HG02981 (cell line): ENCODE results near the gene CLASP1.
"Not testable (repeated sequence)": the region's sequence is repeated elsewhere in the genome, so short reads cannot be mapped to it uniquely, and the experiment has no call there.

Experiments
- ATAC-seq: cut with Tn5 transposase; IDR thresholded peaks from one replicate; pipeline ENCODE4 v1.9.1; 2021; ENCODE audit warnings: mild to moderate bottlenecking, moderate library complexity; ENCODE audit not compliant: unreplicated experiment

CLASP1 gene

DNA sequence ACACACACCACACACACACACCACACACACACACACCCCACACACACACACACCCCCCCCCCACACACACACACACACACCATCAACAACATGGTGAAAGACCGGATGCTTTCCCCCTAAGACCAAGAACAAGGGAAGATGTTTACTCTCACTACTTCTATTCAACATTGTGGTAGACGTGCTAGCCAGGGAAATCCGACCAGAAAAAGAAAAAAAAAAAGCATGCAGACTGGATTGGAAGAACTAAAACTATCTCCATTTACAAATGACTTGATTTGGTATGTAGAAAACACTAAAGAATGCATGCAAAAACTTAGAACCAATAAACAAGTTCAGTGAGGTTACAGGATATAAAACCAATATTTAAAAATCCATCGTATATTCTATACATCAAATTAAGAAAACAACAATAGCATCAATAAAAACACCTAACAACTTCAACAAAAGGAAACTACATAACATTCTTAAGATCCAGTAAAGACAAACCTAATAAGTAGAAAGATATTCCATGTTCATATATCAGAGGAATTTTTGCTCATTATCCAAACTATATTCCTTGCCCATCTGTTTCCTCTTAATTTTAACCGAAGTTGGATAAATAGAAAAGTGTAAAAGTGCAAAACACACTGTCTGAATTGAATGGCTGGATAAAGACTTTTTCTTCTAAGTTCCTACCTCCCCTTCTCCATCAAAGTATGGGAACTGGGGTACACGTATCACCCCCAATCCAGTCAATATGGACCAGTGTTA lies 170.1 kb downstream of the CLASP1 start:
- no peak for ATAC-seq

- not testable (repeated sequence) for ATAC-seq
Measured at GRCh38 chr2:121478358-121478995, 170.8 kb downstream of the CLASP1 start.

DNA sequence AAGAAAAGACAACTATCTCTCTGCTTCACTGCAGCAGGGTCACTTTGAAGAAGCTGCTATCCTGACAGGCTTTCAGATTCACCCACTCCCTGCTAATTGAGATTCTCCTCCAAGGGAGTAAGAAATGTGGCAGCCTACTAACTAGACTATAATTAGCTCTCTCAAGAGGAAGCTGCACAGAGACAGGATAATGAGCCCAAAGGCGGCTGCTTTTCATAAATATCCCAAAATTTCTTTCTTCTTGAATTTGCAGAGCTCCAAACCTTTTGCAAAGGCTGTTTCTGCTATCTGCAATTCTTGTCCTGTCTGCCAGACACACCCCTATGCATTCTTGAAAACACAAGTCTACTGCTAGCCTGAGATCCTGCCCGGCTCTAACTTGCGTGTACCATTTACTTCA lies 172.6 kb downstream of the CLASP1 start:
- ATAC-seq = no peak

- ATAC-seq = no peak
Measured at GRCh38 chr2:121475811-121476571, 173.3 kb downstream of the CLASP1 start.

DNA sequence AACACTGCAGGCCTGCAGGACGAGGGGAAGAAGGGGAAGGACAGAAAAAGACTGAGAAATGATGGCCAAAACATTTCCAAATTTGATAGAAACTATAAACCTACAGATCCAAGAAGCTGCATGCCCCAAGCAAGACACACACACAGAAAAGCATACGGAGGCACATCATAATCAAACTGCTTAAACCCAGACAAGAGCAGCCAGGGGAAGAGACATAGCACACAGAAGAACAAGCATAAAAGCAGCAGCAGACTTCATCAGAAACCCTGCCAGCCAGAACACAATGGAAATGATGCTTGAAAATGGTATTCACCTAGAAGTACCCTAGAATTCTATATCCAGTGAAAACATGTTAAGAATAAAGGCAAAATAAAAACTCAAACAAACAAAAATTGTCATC lies 175.8 kb downstream of the CLASP1 start:
- ATAC-seq = no peak

- no peak for ATAC-seq
Measured at GRCh38 chr2:121472470-121472993, 176.7 kb downstream of the CLASP1 start.

GRCh38 chr2:121471532-121472469 lies 177.5 kb downstream of the CLASP1 start:
- no peak for ATAC-seq

- ATAC-seq = no peak
Measured at GRCh38 chr2:121470917-121471316, 178.3 kb downstream of the CLASP1 start.

DNA sequence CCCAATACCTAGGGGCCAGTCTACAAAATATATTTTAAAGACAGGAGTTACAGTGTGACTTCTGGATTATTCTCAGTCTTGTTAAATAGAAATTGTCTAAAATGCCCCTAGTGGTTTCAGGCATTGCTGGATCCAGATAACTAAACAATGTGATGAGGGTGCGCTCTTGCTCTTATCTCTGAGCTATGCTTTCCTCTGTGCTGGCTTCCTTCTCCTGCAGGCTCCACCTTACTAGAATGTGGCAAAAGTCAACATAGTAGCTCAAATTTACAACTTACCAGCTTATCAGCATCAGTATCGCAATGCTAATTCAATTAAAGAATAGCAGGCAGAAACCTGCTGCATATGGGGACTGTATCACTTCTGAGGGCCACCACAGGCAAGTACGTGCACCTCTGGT lies 179.9 kb downstream of the CLASP1 start:
- ATAC-seq = no peak

DNA sequence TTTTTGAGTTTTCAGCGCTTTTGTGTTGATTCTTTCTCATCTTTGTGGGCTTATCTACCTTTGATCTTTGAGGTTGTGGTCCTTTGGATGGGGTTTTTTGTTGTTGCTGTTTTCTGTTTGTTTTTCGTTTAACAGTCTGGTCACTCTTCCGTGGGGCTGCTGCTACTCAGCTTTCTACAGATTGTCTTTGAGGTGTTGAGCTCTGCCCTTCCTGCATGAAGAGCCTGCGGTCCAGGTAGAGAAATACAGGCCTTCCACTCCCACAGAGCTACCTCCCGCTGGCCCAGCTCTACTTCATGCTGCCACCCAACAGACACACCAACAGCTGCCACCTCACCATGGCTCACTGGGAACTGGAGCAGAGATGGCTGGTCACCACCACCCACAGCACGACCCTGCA lies 180.3 kb downstream of the CLASP1 start:
- no peak for ATAC-seq

DNA sequence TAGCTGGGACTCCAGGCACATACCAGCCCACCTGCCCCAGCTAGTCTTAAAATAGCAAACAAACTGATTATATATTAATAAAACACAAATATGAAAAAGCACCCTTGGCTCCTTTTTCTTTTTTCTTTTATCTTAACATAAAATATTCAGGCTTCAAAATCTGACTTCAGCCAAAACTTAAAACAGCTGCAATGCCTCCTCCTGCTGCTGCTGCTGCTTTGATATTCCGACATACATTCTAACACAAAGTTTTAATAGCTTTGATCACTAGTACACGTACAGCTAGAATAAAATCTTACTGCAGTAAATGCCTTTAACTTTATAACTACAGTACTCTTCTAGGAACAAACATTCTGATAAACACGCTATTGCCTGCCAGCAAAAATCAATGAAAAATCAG lies 190.0 kb downstream of the CLASP1 start:
- no peak for ATAC-seq

- ATAC-seq = no peak
Measured at GRCh38 chr2:121456325-121456724, 192.9 kb downstream of the CLASP1 start.

DNA sequence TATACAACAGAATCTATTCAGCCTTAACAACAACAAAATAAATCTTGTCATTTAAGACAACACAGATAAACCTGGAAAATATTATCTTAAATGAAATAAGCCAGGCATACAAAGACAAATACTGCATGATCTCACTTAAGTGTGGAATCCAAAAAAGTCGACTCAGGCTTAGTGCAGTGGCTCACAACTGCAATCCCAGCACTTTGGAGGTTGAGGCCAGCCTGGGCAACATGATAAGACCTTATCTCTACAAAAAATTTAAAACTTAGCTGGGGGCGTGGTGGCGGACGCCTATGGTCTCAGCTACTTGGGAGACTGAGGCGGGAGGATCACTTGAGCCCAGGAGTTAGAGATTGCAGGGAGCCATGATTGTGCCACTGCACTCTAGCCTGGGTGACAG lies 193.8 kb downstream of the CLASP1 start:
- no peak for ATAC-seq

- no peak for ATAC-seq
Measured at GRCh38 chr2:121454549-121455090, 194.6 kb downstream of the CLASP1 start.

DNA sequence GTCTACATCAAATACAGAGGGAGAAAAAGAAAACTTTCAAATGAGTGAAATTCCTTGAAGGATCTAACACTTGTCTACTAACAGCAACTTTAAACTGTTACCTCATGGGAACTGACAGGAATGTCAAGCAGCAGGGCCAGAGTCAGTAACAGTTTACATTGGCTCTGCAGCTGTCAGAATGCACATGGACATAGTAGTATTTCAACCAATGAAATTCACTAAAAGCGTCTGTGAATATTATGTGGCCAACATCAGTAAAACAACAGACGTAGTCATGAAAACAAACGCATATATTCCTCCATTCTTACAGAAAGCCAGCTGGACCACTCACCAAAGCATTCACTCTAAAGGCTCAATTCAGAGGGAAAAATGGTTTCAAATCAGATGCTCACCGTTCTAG lies 197.9 kb downstream of the CLASP1 start:
- no peak for ATAC-seq

DNA sequence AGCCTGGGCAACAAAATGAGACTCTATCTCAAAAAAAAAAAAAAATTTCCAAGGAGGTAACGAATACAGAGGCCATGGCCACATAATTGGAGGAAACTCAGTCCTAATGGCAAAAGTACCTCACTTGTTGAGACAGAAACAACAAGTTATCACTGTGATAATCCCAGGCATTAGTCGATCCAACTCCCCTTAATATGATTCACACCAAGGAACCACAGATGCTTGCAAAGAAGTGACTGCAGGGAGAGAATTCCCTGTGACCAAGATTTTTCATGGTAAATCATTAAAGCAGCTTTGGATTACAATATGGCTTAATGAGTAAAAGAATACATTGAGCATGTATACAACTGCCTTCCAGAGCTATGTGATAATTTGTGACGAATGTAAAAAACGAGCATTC lies 199.0 kb downstream of the CLASP1 start:
- no peak for ATAC-seq

DNA sequence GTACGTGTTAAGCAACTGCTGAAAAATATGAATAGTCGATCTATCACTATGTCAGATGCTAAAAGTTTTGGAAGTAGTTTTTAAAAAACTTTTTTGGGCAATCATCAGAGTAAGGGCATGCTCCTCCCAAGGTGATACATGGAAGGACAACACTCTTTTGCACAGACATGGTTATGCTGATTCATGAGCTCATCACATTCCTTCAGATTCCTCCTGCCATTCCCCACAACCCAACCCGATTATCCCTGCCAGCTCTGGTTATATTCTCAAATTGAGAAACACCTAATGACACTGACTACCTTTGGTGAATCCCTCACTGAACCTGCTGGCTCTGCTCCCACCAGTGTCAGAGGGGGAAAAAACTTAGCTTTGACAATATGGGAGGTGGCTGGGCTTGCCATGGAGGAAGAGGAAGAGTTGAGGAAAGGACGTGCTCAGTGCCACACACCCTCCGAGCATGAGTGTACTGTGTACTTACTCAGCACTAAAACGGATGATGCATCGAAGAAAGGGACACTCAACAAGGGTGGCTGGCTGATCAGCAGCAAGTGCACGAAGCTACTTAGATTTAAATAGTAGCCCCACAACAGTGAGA lies 202.5 kb downstream of the CLASP1 start:
- no peak for ATAC-seq

GRCh38 chr2:121442889-121443288 lies 206.4 kb downstream of the CLASP1 start:
- ATAC-seq = no peak

DNA sequence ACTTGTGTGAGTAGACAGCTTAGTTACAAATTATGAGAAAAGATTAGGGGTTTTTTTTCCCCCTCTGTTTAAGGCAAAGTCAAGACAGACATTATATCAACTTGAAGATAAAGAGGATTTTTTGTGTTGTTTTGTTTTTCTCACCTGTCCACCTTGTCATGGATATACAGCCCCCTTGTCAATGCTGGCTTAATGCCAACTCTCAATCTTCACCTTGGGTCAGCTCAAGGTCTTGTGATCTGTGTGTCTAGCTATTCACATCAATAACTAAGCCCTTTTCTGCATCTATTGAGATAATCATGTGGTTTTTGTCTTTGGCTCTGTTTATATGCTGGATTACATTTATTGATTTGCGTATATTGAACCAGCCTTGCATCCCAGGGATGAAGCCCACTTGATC lies 211.0 kb downstream of the CLASP1 start:
- not testable (repeated sequence) for ATAC-seq

GRCh38 chr2:121436918-121437317 lies 212.3 kb downstream of the CLASP1 start:
- no peak for ATAC-seq
